ENCODE results near the gene NMT2. TPM values are rescaled to one million over a fixed set of nuclear protein-coding genes. Genes with fewer than 3 reads are reported as not detected.

NMT2 gene
- polyA plus RNA-seq, 2 of the 4 experiments (the other 2 are of a cell fraction): 14.7 to 19.6 TPM

DNA sequence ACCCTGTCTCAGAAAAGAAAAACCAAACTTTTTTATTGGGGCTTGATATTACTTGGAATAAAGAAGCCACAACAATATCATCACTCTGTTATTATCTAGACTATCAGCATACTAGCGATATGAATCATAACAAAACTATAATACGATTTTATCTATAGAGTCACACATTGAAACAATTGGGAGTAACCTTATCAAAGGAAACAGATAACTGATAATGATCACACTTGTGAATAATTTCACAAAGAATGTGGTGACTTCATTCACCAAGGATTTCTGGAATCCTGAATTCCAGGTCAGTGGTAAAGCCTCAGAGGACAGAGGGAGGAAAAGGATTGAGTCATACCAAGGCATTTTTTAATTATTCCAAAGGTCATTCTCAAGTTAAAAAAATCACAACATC, 32.1 kb upstream of the NMT2 start (continued):
- TF ChIP-seq ESRRA (IDR thresholded peaks at IDR 0.05; ENCODE audit: borderline replicate concordance, low read length) (no peak), TFCP2L1 (CRISPR knock-in tag; IDR thresholded peaks at IDR 0.05) (no peak), HOXB13 (CRISPR knock-in tag; IDR thresholded peaks at IDR 0.05; ENCODE audit: low read depth) (no peak), RFX5 (IDR thresholded peaks at IDR 0.05) (no peak), POLR2AphosphoS2 (conservative IDR thresholded peaks at IDR 0.05; ENCODE audit: low read length) (no peak), KDM1A (IDR thresholded peaks at IDR 0.05; ENCODE audit: low read depth) (no peak), FOXS1 (CRISPR knock-in tag; IDR thresholded peaks at IDR 0.05) (no peak), ZC3H11A (IDR thresholded peaks at IDR 0.05) (no peak), SREBF2 (IDR thresholded peaks at IDR 0.05) (no peak), RCOR1 (IDR thresholded peaks at IDR 0.05; ENCODE audit: low read depth, low read length) (no peak), RAD21 (conservative IDR thresholded peaks at IDR 0.05 in 1 of 2, IDR thresholded peaks at IDR 0.05 in 1 of 2) (no peak), KDM5A (IDR thresholded peaks at IDR 0.05) (no peak), MAFK (IDR thresholded peaks at IDR 0.05; ENCODE audit: partially characterized antibody) (no peak), HOXA7 (CRISPR knock-in tag; IDR thresholded peaks at IDR 0.05) (no peak), NFE2L2 (conservative IDR thresholded peaks at IDR 0.05; ENCODE audit: low read length) (no peak), RARB (CRISPR knock-in tag; IDR thresholded peaks at IDR 0.05) (0 out of 2 replicates have a peak, but pooled peaks have one; percentile 57), JUN (IDR thresholded peaks at IDR 0.05) (peak; percentile 78 to 92; a peak in 4 of 5 replicates), TP53 (CRISPR knock-in tag; IDR thresholded peaks at IDR 0.05) (no peak), CEBPB (IDR thresholded peaks at IDR 0.05) (peak in 1 of 2 experiments; percentile 84; a peak in 2 of 4 replicates), GATA3 (IDR thresholded peaks at IDR 0.05; ENCODE audit: borderline replicate concordance) (peak; percentile 100), HDAC2 (IDR thresholded peaks at IDR 0.05) (no peak)
- TF ChIP-seq, protein P1, sequence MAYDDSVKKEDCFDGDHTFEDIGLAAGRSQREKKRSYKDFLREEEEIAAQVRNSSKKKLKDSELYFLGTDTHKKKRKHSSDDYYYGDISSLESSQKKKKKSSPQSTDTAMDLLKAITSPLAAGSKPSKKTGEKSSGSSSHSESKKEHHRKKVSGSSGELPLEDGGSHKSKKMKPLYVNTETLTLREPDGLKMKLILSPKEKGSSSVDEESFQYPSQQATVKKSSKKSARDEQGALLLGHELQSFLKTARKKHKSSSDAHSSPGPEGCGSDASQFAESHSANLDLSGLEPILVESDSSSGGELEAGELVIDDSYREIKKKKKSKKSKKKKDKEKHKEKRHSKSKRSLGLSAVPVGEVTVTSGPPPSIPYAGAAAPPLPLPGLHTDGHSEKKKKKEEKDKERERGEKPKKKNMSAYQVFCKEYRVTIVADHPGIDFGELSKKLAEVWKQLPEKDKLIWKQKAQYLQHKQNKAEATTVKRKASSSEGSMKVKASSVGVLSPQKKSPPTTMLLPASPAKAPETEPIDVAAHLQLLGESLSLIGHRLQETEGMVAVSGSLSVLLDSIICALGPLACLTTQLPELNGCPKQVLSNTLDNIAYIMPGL (CRISPR knock-in tag; IDR thresholded peaks at IDR 0.05; ENCODE audit: borderline replicate concordance): no peak
- TF ChIP-seq, protein P2, sequence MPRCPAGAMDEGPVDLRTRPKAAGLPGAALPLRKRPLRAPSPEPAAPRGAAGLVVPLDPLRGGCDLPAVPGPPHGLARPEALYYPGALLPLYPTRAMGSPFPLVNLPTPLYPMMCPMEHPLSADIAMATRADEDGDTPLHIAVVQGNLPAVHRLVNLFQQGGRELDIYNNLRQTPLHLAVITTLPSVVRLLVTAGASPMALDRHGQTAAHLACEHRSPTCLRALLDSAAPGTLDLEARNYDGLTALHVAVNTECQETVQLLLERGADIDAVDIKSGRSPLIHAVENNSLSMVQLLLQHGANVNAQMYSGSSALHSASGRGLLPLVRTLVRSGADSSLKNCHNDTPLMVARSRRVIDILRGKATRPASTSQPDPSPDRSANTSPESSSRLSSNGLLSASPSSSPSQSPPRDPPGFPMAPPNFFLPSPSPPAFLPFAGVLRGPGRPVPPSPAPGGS (IDR thresholded peaks at IDR 0.05): 0 out of 3 replicates have a peak, but pooled peaks have one; percentile 40
- TF ChIP-seq, protein P3, sequence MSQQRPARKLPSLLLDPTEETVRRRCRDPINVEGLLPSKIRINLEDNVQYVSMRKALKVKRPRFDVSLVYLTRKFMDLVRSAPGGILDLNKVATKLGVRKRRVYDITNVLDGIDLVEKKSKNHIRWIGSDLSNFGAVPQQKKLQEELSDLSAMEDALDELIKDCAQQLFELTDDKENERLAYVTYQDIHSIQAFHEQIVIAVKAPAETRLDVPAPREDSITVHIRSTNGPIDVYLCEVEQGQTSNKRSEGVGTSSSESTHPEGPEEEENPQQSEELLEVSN (IDR thresholded peaks at IDR 0.05; ENCODE audit: borderline replicate concordance, low read depth): no peak

DNA sequence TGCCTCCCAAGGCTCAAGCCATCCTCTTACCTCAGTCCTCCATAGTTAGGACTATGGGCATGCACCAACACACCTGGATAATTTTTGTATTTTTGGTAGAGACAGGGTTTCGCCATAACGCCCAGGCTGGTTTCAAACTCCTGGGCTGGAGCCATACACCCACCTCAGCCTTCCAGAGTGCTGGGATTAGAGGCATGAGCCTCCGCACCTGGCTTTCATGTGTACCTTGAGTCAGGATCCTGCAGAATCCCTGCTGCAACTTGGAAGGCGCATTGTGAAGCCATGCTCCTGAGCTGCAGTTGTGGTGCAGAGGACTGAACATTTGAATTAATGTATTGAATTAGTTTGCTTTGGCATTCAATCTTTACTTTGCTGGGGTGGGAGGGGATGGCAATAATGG, 29.4 kb upstream of the NMT2 start:
- ATAC-seq: no peak
- CTCF ChIA-PET: interaction anchor here (1.1 to 1.5 kb wide), 2 partner anchors 8 to 47 kb away, joined by 3 read pairs; no protein-coding TSS in a partner anchor
- Histone ChIP-seq H3K4me2 (no peak overlapping the region), H3K27ac (peak overlapping the region in 1 of 2 experiments; percentile 88; a peak in 3 of 6 replicates), H3K4me3 (no peak overlapping the region), H3K4me1 (peaks cover 43% of the 10 kb centered on the region), H3K9me3 (no peaks in the 10 kb centered on the region)
- no peak for FAIRE-seq
- WGBS (ENCODE audit: missing lambda C conversion rate): 87% methylated on average over 4 of the region's 4 CpGs
- no peak for DNase-seq (ENCODE audit: low read depth in 1 of 2, low spot score in 1 of 2)
- POLR2A ChIA-PET: no interaction called here
- no peak for TF ChIP-seq EHMT2 (IDR thresholded peaks at IDR 0.05; ENCODE audit: low read depth)
- TF ChIP-seq, protein P4, sequence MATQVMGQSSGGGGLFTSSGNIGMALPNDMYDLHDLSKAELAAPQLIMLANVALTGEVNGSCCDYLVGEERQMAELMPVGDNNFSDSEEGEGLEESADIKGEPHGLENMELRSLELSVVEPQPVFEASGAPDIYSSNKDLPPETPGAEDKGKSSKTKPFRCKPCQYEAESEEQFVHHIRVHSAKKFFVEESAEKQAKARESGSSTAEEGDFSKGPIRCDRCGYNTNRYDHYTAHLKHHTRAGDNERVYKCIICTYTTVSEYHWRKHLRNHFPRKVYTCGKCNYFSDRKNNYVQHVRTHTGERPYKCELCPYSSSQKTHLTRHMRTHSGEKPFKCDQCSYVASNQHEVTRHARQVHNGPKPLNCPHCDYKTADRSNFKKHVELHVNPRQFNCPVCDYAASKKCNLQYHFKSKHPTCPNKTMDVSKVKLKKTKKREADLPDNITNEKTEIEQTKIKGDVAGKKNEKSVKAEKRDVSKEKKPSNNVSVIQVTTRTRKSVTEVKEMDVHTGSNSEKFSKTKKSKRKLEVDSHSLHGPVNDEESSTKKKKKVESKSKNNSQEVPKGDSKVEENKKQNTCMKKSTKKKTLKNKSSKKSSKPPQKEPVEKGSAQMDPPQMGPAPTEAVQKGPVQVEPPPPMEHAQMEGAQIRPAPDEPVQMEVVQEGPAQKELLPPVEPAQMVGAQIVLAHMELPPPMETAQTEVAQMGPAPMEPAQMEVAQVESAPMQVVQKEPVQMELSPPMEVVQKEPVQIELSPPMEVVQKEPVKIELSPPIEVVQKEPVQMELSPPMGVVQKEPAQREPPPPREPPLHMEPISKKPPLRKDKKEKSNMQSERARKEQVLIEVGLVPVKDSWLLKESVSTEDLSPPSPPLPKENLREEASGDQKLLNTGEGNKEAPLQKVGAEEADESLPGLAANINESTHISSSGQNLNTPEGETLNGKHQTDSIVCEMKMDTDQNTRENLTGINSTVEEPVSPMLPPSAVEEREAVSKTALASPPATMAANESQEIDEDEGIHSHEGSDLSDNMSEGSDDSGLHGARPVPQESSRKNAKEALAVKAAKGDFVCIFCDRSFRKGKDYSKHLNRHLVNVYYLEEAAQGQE (IDR thresholded peaks at IDR 0.05): no peak
- TF ChIP-seq CEBPB (IDR thresholded peaks at IDR 0.05): no peak
- no peak for TF ChIP-seq MAZ (IDR thresholded peaks at IDR 0.05; ENCODE audit: borderline replicate concordance, low read depth, low read length)
- TF ChIP-seq, protein P5, sequence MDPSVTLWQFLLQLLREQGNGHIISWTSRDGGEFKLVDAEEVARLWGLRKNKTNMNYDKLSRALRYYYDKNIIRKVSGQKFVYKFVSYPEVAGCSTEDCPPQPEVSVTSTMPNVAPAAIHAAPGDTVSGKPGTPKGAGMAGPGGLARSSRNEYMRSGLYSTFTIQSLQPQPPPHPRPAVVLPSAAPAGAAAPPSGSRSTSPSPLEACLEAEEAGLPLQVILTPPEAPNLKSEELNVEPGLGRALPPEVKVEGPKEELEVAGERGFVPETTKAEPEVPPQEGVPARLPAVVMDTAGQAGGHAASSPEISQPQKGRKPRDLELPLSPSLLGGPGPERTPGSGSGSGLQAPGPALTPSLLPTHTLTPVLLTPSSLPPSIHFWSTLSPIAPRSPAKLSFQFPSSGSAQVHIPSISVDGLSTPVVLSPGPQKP (IDR thresholded peaks at IDR 0.05; ENCODE audit: low read depth, low read length): no peak
- TF ChIP-seq NR3C1 (IDR thresholded peaks at IDR 0.05): no peak
- TF ChIP-seq FOSL2 (IDR thresholded peaks at IDR 0.05): no peak
- TF ChIP-seq FOSL2 (CRISPR knock-in tag; IDR thresholded peaks at IDR 0.05): no peak
- no peak for TF ChIP-seq RAD21 (conservative IDR thresholded peaks at IDR 0.05 in 1 of 2, IDR thresholded peaks at IDR 0.05 in 1 of 2)
- TF ChIP-seq, protein P6, sequence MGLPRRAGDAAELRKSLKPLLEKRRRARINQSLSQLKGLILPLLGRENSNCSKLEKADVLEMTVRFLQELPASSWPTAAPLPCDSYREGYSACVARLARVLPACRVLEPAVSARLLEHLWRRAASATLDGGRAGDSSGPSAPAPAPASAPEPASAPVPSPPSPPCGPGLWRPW (IDR thresholded peaks at IDR 0.05): no peak
- TF ChIP-seq MYC (IDR thresholded peaks at IDR 0.05; ENCODE audit: borderline replicate concordance, low read length): no peak
- TF ChIP-seq KDM1A (IDR thresholded peaks at IDR 0.05; ENCODE audit: low read depth): no peak
